Measurements from ENCODE around the gene SETD2.

The SETD2 gene

GRCh38 chr3:47008234-47008796, 155.6 kb downstream of the SETD2 start:
- DNase-seq = no peak

- no peak for DNase-seq
Observed at GRCh38 chr3:47007482-47008233, 156.3 kb downstream of the SETD2 start.

GRCh38 chr3:47007001-47007400, 156.9 kb downstream of the SETD2 start:
- no peak for DNase-seq

- no peak for DNase-seq
Observed at GRCh38 chr3:47006145-47006651, 157.7 kb downstream of the SETD2 start.

- no peak for DNase-seq
Observed at GRCh38 chr3:47005212-47006144, 158.4 kb downstream of the SETD2 start.

- no peak for DNase-seq
Observed at GRCh38 chr3:47004369-47005211, 159.3 kb downstream of the SETD2 start.

GRCh38 chr3:47003461-47004368, 160.2 kb downstream of the SETD2 start:
- no peak for DNase-seq

GRCh38 chr3:47003056-47003410, 160.9 kb downstream of the SETD2 start:
- no peak for DNase-seq

GRCh38 chr3:47002171-47003055, 161.5 kb downstream of the SETD2 start:
- no peak for DNase-seq

- no peak for DNase-seq
Observed at GRCh38 chr3:47001731-47002170, 162.2 kb downstream of the SETD2 start.

GRCh38 chr3:47000922-47001730, 162.8 kb downstream of the SETD2 start:
- no peak for DNase-seq

GRCh38 chr3:47000198-47000815, 163.6 kb downstream of the SETD2 start:
- no peak for DNase-seq

GRCh38 chr3:46999516-47000197, 164.3 kb downstream of the SETD2 start:
- DNase-seq = no peak

GRCh38 chr3:46998852-46999515, 164.9 kb downstream of the SETD2 start:
- DNase-seq = no peak

GRCh38 chr3:46998121-46998851, 165.6 kb downstream of the SETD2 start:
- peak in 1 of 2 experiments; percentile 78 for DNase-seq

GRCh38 chr3:46997453-46998091, 166.3 kb downstream of the SETD2 start:
- DNase-seq = no peak

Data from NCI-H526 (cell line).